Activated naive CD4-positive, alpha-beta T cell treated with anti-CD3 and anti-CD28 coated beads, Interleukin-2, amount 50 U/mL, for 72 hours (primary cell): ENCODE data around the gene TBC1D22A. TPM values are rescaled to one million over a fixed set of nuclear protein-coding genes. Genes with fewer than 3 reads are reported as not detected.

Experiments used
- ATAC-seq, 2 donors: fragments of 150-1000 bp; cut with Tn5 transposase; 2 replicates each; pipeline ENCODE4 v1.10.0; 2021; ENCODE audit warnings: mild to moderate bottlenecking in 2 of 2, moderate library complexity in 2 of 2
- DNase-seq, 2 donors: peaks; one replicate each; pipeline ENCODE4 v3.0.0; 2021 to 2022; ENCODE audit warnings: low spot score in 2 of 2
- H3K27ac Mint-ChIP-seq, 2 donors: one replicate each; pipeline ENCODE4 v1.8.0; 2022; ENCODE audit warnings: mild to moderate bottlenecking in 2 of 2, mixed read lengths in 2 of 2
- H3K36me3 Mint-ChIP-seq, 2 donors: one replicate each; pipeline ENCODE4 v1.8.0; 2022; ENCODE audit warnings: mixed read lengths in 2 of 2
- H3K9me3 Mint-ChIP-seq, 2 donors: one replicate each; pipeline ENCODE4 v1.8.0; 2022; ENCODE audit warnings: mixed read lengths in 2 of 2
- total RNA-seq, 2 donors: library from RNA; stranded (reverse); gene quantifications; one replicate each; pipeline ENCODE4 v1.2.3, GENCODE V29; 2022

TBC1D22A gene
- total RNA-seq, 2 donors from 2014 or later: 17.8 to 50.8 TPM

GRCh38 chr22:47029244-47030074, 267.0 kb downstream of the TBC1D22A start:
- no peak for DNase-seq
- no peak for ATAC-seq
- H3K36me3 Mint-ChIP-seq: no peaks in the 10 kb centered on the region
- no peaks in the 10 kb centered on the region for H3K9me3 Mint-ChIP-seq
- peak overlapping the region in 1 of 2 donors; percentile 40 for H3K27ac Mint-ChIP-seq

- Mint-ChIP-seq H3K27ac (no peak overlapping the region), H3K9me3 (no peaks in the 10 kb centered on the region), H3K36me3 (no peaks in the 10 kb centered on the region)
These were observed 267.8 kb downstream of the TBC1D22A start for GRCh38 chr22:47030143-47030661.

GRCh38 chr22:47030881-47031627, 268.6 kb downstream of the TBC1D22A start:
- ATAC-seq (no peak), DNase-seq (no peak)
- Mint-ChIP-seq H3K36me3 (no peaks in the 10 kb centered on the region), H3K9me3 (no peaks in the 10 kb centered on the region), H3K27ac (no peak overlapping the region)

More at GRCh38 chr22:47030143-47030661, 267.8 kb downstream of the TBC1D22A start:
- DNase-seq (no peak), ATAC-seq (no peak)

- no peak overlapping the region for H3K27ac Mint-ChIP-seq
- no peaks in the 10 kb centered on the region for H3K9me3 Mint-ChIP-seq
- ATAC-seq (no peak), DNase-seq (no peak)
- no peaks in the 10 kb centered on the region for H3K36me3 Mint-ChIP-seq
These were observed 269.1 kb downstream of the TBC1D22A start for GRCh38 chr22:47031628-47031915.

GRCh38 chr22:47032091-47032943, 269.9 kb downstream of the TBC1D22A start:
- ATAC-seq (no peak), DNase-seq (no peak)
- Mint-ChIP-seq H3K9me3 (no peaks in the 10 kb centered on the region), H3K27ac (peak overlapping the region; percentile 20 to 41), H3K36me3 (no peaks in the 10 kb centered on the region)

- Mint-ChIP-seq H3K36me3 (no peaks in the 10 kb centered on the region), H3K9me3 (no peaks in the 10 kb centered on the region), H3K27ac (peak overlapping the region in 1 of 2 donors; percentile 20)
- ATAC-seq (no peak), DNase-seq (no peak)
These were observed 270.7 kb downstream of the TBC1D22A start for GRCh38 chr22:47032956-47033647.

- Mint-ChIP-seq H3K36me3 (no peaks in the 10 kb centered on the region), H3K27ac (peak overlapping the region in 1 of 2 donors; percentile 53), H3K9me3 (no peaks in the 10 kb centered on the region)
- no peak for ATAC-seq
- no peak for DNase-seq
These were observed 271.2 kb downstream of the TBC1D22A start for GRCh38 chr22:47033648-47034000.

- Mint-ChIP-seq H3K9me3 (no peaks in the 10 kb centered on the region), H3K27ac (no peak overlapping the region), H3K36me3 (no peaks in the 10 kb centered on the region)
- ATAC-seq (no peak), DNase-seq (no peak)
These were observed 271.8 kb downstream of the TBC1D22A start for GRCh38 chr22:47034076-47034808.

- H3K36me3 Mint-ChIP-seq: no peaks in the 10 kb centered on the region
- H3K9me3 Mint-ChIP-seq: no peaks in the 10 kb centered on the region
- DNase-seq: no peak
- no peak overlapping the region for H3K27ac Mint-ChIP-seq
- no peak for ATAC-seq
These were observed 272.5 kb downstream of the TBC1D22A start for GRCh38 chr22:47034905-47035419.

- ATAC-seq (no peak), DNase-seq (no peak)
- no peaks in the 10 kb centered on the region for H3K36me3 Mint-ChIP-seq
- H3K27ac Mint-ChIP-seq: no peak overlapping the region
- no peaks in the 10 kb centered on the region for H3K9me3 Mint-ChIP-seq
These were observed 273.0 kb downstream of the TBC1D22A start for GRCh38 chr22:47035425-47035881.

GRCh38 chr22:47036352-47036751, 273.9 kb downstream of the TBC1D22A start:
- DNase-seq: no peak
- no peaks in the 10 kb centered on the region for H3K36me3 Mint-ChIP-seq
- no peak for ATAC-seq
- peak overlapping the region in 1 of 2 donors; percentile 22 for H3K27ac Mint-ChIP-seq
- no peaks in the 10 kb centered on the region for H3K9me3 Mint-ChIP-seq

GRCh38 chr22:47036936-47037485, 274.6 kb downstream of the TBC1D22A start:
- DNase-seq (no peak), ATAC-seq (no peak)
- Mint-ChIP-seq H3K36me3 (no peaks in the 10 kb centered on the region), H3K9me3 (no peaks in the 10 kb centered on the region), H3K27ac (no peak overlapping the region)

- DNase-seq: no peak
- no peak for ATAC-seq
- Mint-ChIP-seq H3K27ac (peak overlapping the region in 1 of 2 donors; percentile 36), H3K9me3 (no peaks in the 10 kb centered on the region), H3K36me3 (no peaks in the 10 kb centered on the region)
These were observed 275.9 kb downstream of the TBC1D22A start for GRCh38 chr22:47038206-47038835.

- peak overlapping the region in 1 of 2 donors; percentile 22 for H3K27ac Mint-ChIP-seq
- no peaks in the 10 kb centered on the region for H3K36me3 Mint-ChIP-seq
- no peak for DNase-seq
- no peak for ATAC-seq
- no peaks in the 10 kb centered on the region for H3K9me3 Mint-ChIP-seq
These were observed 276.9 kb downstream of the TBC1D22A start for GRCh38 chr22:47039356-47039755.
